CD14-positive monocyte (primary cell): ENCODE measurements around the gene TNFRSF1A. TPM values are rescaled to one million over a fixed set of nuclear protein-coding genes. Genes with fewer than 3 reads are reported as not detected.

Experiments
- DNase-seq, 3 donors: peaks; one replicate each; pipeline ENCODE4 v3.0.0-alpha.2; 2011 to 2022
- H2AFZ ChIP-seq: 2 replicates; pipeline ENCODE4 v1.6.0; 2012; ENCODE audit warnings: mild to moderate bottlenecking, low read depth, low read length, inconsistent platforms; ENCODE audit not compliant: insufficient read depth, poor library complexity, severe bottlenecking
- H3K27ac ChIP-seq, 2 donors: 1 replicate in 1 of 2; 2 replicates in 1 of 2; pipeline ENCODE4 v1.5.1; 2012 to 2013; ENCODE audit warnings: low read length in 2 of 2, control low read depth in 1 of 2, inconsistent platforms in 1 of 2, low read depth in 1 of 2, mild to moderate bottlenecking in 1 of 2
- H3K27me3 ChIP-seq, 2 donors: one replicate each; pipeline versions ENCODE4 v1.6.0 to v1.6.1; 2011 to 2013; ENCODE audit warnings: low read length in 2 of 2; ENCODE audit not compliant: control insufficient read depth in 2 of 2, insufficient read depth in 2 of 2
- H3K36me3 ChIP-seq, 2 donors: replicated peaks in 1 of 2; 1 replicate in 1 of 2; 2 replicates in 1 of 2; pipeline versions ENCODE4 v1.5.1 to v1.6.1; 2012 to 2013; ENCODE audit warnings: low read length in 2 of 2, control low read depth in 1 of 2, inconsistent platforms in 1 of 2, mild to moderate bottlenecking in 1 of 2; ENCODE audit not compliant: insufficient read depth in 2 of 2, control insufficient read depth in 1 of 2
- H3K4me1 ChIP-seq, 2 donors: 1 replicate in 1 of 2; 2 replicates in 1 of 2; pipeline versions ENCODE4 v1.5.1 to v1.6.1; 2012 to 2013; ENCODE audit warnings: low read length in 2 of 2, control low read depth in 1 of 2, inconsistent platforms in 1 of 2, mild to moderate bottlenecking in 1 of 2, moderate library complexity in 1 of 2; ENCODE audit not compliant: insufficient read depth in 2 of 2, control insufficient read depth in 1 of 2
- H3K4me2 ChIP-seq: replicated peaks from 2 replicates; pipeline ENCODE3; 2012; ENCODE audit warnings: low read length, moderate library complexity, mild to moderate bottlenecking; ENCODE audit not compliant: poor library complexity, severe bottlenecking; ENCODE audit errors: extremely low read depth
- H3K4me3 ChIP-seq, 3 experiments: fragments of 200-600 bp in 1 of 3; sonication (generic) in 1 of 3; replicated peaks in 1 of 3; 1 replicate in 2 of 3; 2 replicates in 1 of 3; pipeline ENCODE4 v1.5.1; 2011 to 2013; ENCODE audit warnings: low read length in 3 of 3, mild to moderate bottlenecking in 3 of 3, control low read depth in 2 of 3, low read depth in 2 of 3, inconsistent platforms in 1 of 3, moderate library complexity in 1 of 3
- H3K79me2 ChIP-seq: 2 replicates; pipeline ENCODE4 v1.6.0; 2012; ENCODE audit warnings: mild to moderate bottlenecking, control low read depth, inconsistent platforms, low read length, moderate library complexity; ENCODE audit not compliant: insufficient read depth
- H3K9ac ChIP-seq: 2 replicates; pipeline ENCODE4 v1.6.0; 2017; ENCODE audit warnings: low read length, mild to moderate bottlenecking; ENCODE audit not compliant: insufficient read depth, poor library complexity, severe bottlenecking
- H3K9me3 ChIP-seq, 2 donors: replicated peaks in 1 of 2; 1 replicate in 1 of 2; 2 replicates in 1 of 2; pipeline versions ENCODE4 v1.5.1 to v1.6.1; 2012 to 2013; ENCODE audit warnings: low read length in 2 of 2, control low read depth in 1 of 2; ENCODE audit not compliant: control insufficient read depth in 1 of 2, insufficient read depth in 1 of 2
- H4K20me1 ChIP-seq: 2 replicates; pipeline ENCODE4 v1.6.0; 2012; ENCODE audit warnings: mild to moderate bottlenecking, low read length, control low read depth, moderate library complexity; ENCODE audit not compliant: insufficient read depth
- H3K27ac Mint-ChIP-seq, 7 donors: one replicate each; pipeline ENCODE4 v1.8.0; 2020; ENCODE audit warnings: mild to moderate bottlenecking in 7 of 7, mixed read lengths in 7 of 7, moderate library complexity in 6 of 7, inconsistent platforms in 2 of 7
- H3K27me3 Mint-ChIP-seq, 3 donors: one replicate each; pipeline ENCODE4 v1.8.0; 2021 to 2022; ENCODE audit warnings: low read depth in 3 of 3, mild to moderate bottlenecking in 3 of 3, mixed read lengths in 3 of 3, moderate library complexity in 3 of 3, inconsistent platforms in 1 of 3
- H3K36me3 Mint-ChIP-seq, 2 donors: one replicate each; pipeline ENCODE4 v1.8.0; 2020; ENCODE audit warnings: mixed read lengths in 2 of 2, inconsistent platforms in 1 of 2, mild to moderate bottlenecking in 1 of 2
- H3K4me1 Mint-ChIP-seq: one replicate; pipeline ENCODE4 v1.8.0; 2020; ENCODE audit warnings: mild to moderate bottlenecking, mixed read lengths
- H3K4me3 Mint-ChIP-seq, 2 donors: one replicate each; pipeline ENCODE4 v1.8.0; 2020; ENCODE audit warnings: mild to moderate bottlenecking in 2 of 2, mixed read lengths in 2 of 2, moderate library complexity in 1 of 2
- H3K9me3 Mint-ChIP-seq, 7 donors: one replicate each; pipeline ENCODE4 v1.8.0; 2020 to 2022; ENCODE audit warnings: mixed read lengths in 7 of 7, mild to moderate bottlenecking in 6 of 7, moderate library complexity in 6 of 7, inconsistent platforms in 2 of 7
- WGBS: methylation state at CpG from one replicate; pipeline ENCODE4 v1.1.5; 2013; ENCODE audit warnings: missing lambda C conversion rate; ENCODE audit not compliant: insufficient coverage; 5-methylcytosine and 5-hydroxymethylcytosine counted together
- intact Hi-C, 2 donors: fragments of 100-400 bp; cut with micrococcal nuclease; formaldehyde crosslinking; loops; one replicate each; pipeline versions ENCODE4 v1.15.0 to v1.15.1; 2023
- polyA plus RNA-seq, 3 donors: library from polyadenylated mRNA; depleted of rRNA in 1 of 3; unstranded in 2 of 3; stranded (reverse) in 1 of 3; fragments of 300-500 nt in 2 of 3; fragments of >200 nt in 1 of 3; fragmentation: Illumina TruSeq in 2 of 3; gene quantifications; 1 replicate in 2 of 3; 2 replicates in 1 of 3; pipeline ENCODE4 v1.2.3, GENCODE V29; 2012 to 2021
- TF ChIP-seq, protein P1 (sequence below): fragments of 200-600 bp; IDR thresholded peaks from one replicate; pipeline ENCODE4 v1.8.0; 2022; ENCODE audit warnings: antibody characterized with exemption, mild to moderate bottlenecking

Gene TNFRSF1A
- polyA plus RNA-seq, 3 donors: 108 to 157 (median 152) TPM

- peaks cover 0 to 3% (median 0%) of the 10 kb centered on the region in 3 donors for H3K27me3 Mint-ChIP-seq
- Histone ChIP-seq H3K9me3 (no peaks in the 10 kb centered on the region), H3K27me3 (no peaks in the 10 kb centered on the region), H4K20me1 (peaks cover 100% of the 10 kb centered on the region), H3K9ac (peak overlapping the region; percentile 73), H3K36me3 (peaks cover 38 to 40% of the 10 kb centered on the region in 2 donors), H2AFZ (no peak overlapping the region), H3K4me1 (peaks cover 82 to 90% of the 10 kb centered on the region in 2 donors), H3K4me3 (peak overlapping the region; percentile 74 to 95 (median 90)), H3K79me2 (peaks cover 99% of the 10 kb centered on the region), H3K27ac (peak overlapping the region; percentile 79 to 93), H3K4me2 (peak overlapping the region; percentile 98)
- H3K4me1 Mint-ChIP-seq: peaks cover 42% of the 10 kb centered on the region
- intact Hi-C loops: loop anchor here (5.0 to 10.0 kb wide), 4 partner anchors 41 to 201 kb away; partner anchors contain the start of genes SCNN1A (in 2 of the 2) and GAPDH (in 1 of the 2)
- peaks cover 39 to 47% of the 10 kb centered on the region in 2 donors for H3K36me3 Mint-ChIP-seq
- peaks cover 0 to under 1% (median 0%) of the 10 kb centered on the region in 7 donors for H3K9me3 Mint-ChIP-seq
- H3K4me3 Mint-ChIP-seq: no peak overlapping the region
- peak; percentile 88 to 93 (median 90) for DNase-seq
- no peak overlapping the region for H3K27ac Mint-ChIP-seq
- 0% methylated on average over 8 of the region's 12 CpGs for WGBS
- TF ChIP-seq, protein P1, sequence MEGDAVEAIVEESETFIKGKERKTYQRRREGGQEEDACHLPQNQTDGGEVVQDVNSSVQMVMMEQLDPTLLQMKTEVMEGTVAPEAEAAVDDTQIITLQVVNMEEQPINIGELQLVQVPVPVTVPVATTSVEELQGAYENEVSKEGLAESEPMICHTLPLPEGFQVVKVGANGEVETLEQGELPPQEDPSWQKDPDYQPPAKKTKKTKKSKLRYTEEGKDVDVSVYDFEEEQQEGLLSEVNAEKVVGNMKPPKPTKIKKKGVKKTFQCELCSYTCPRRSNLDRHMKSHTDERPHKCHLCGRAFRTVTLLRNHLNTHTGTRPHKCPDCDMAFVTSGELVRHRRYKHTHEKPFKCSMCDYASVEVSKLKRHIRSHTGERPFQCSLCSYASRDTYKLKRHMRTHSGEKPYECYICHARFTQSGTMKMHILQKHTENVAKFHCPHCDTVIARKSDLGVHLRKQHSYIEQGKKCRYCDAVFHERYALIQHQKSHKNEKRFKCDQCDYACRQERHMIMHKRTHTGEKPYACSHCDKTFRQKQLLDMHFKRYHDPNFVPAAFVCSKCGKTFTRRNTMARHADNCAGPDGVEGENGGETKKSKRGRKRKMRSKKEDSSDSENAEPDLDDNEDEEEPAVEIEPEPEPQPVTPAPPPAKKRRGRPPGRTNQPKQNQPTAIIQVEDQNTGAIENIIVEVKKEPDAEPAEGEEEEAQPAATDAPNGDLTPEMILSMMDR: peak; percentile 0
These were observed 5.6 kb downstream of the TNFRSF1A start for GRCh38 chr12:6336079-6336888.

DNA sequence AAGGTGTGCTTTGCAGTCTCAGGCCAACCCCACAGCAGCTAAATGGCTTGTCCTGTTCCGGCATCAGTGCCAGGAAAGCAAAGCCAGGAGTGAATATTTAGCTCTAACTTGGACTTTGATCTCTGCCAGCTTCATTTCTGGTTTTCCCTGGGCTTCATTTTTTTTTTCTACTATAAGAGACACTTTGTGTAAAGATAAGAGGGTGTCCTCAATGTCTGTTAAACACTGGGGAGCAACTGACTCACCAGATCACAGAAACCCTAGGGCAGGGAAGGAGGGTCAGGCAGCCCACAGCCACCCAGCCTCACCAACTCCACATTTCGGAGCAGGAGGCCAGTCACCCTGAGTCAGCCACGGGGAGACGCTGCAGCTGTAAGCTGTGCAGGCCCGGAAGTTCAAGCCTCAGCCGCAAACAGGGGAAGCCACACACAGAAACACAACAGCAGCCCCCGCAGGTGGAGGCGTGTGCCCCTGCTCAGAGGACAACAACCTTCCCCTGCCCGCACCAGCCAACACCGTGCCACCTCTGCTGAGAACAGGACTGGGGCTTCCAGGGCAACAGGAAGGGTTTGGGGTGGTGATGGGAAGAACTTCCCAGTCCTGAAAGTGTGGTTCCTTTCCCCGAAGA lies 6.3 kb downstream of the TNFRSF1A start:
- H3K79me2 ChIP-seq: peaks cover 99% of the 10 kb centered on the region
- peak overlapping the region; percentile 49 to 95 (median 90) for H3K4me3 ChIP-seq
- no peak overlapping the region for H2AFZ ChIP-seq
- DNase-seq: peak; percentile 77 to 88 (median 80)
- peak overlapping the region; percentile 79 to 93 for H3K27ac ChIP-seq
- WGBS: 0% methylated on average over 6 of the region's 11 CpGs
- Mint-ChIP-seq H3K4me3 (no peak overlapping the region), H3K27me3 (peaks cover 0 to 1% (median 0%) of the 10 kb centered on the region in 3 donors), H3K36me3 (peaks cover 43 to 49% of the 10 kb centered on the region in 2 donors), H3K4me1 (peaks cover 49% of the 10 kb centered on the region), H3K27ac (no peak overlapping the region), H3K9me3 (no peaks in the 10 kb centered on the region)
- no peaks in the 10 kb centered on the region for H3K27me3 ChIP-seq
- intact Hi-C loops: loop anchor here (5.0 to 10.0 kb wide), 4 partner anchors 42 to 202 kb away; partner anchors contain the start of genes SCNN1A (in 2 of the 2) and GAPDH (in 1 of the 2)
- H4K20me1 ChIP-seq: peaks cover 100% of the 10 kb centered on the region
- TF ChIP-seq, protein P1: peak; percentile 58
- peaks cover 45 to 47% of the 10 kb centered on the region in 2 donors for H3K36me3 ChIP-seq
- no peaks in the 10 kb centered on the region for H3K9me3 ChIP-seq
- peak overlapping the region; percentile 73 for H3K9ac ChIP-seq
- peak overlapping the region; percentile 98 for H3K4me2 ChIP-seq
- peaks cover 90 to 97% of the 10 kb centered on the region in 2 donors for H3K4me1 ChIP-seq
